UCSD-AML1 (cell line): ENCODE measurements around the gene XRCC6.
"Not testable (repeated sequence)": the region's sequence is repeated elsewhere in the genome, so short reads cannot be mapped to it uniquely, and the experiment has no call there.

Experiments
- DNase-seq: peaks from one replicate; lab custom pipeline; 2025; ENCODE audit not compliant: unreplicated experiment; lab: John Stamatoyannopoulos, UW

XRCC6 gene

DNA sequence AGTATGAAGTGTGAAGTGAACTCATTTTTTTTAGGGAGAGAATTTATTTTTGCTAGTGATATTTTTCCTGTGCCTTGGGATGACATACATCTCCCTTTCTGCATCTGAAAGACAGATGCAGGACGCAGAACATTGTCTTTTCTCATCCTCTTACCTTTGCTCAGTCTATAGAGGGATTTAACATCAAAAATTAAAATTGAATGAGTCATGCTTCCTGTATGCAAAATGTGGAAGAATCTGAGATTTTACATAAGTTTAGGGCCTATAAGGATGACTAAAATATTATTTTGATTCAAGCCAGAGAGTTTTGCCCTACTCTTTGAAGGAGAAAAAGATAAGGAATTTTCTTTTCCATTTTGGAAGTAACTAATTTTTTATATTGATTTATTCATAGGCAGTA is 27.3 kb downstream of the XRCC6 start:
- DNase-seq: no peak

- DNase-seq: no peak
Observed at GRCh38 chr22:41650229-41650628, 29.1 kb downstream of the XRCC6 start.

DNA sequence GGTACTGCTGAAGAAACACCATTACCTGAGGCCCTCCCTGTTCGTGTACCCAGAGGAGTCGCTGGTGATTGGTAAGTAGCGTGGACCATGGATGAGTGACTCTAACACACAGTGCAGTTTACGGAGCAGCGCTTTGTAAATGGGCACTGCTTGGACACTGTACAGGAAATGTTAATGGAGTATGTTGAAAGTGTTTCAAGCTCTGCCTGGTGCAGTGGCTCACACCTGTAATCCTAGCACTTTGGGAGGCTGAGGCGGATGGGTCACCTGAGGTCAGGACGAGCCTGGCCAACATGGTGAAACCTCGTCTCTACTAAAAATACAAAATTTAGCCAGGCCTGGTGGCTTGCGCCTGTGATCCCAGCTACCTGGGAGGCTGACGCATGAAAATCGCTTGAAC is 29.7 kb downstream of the XRCC6 start:
- DNase-seq: no peak

GRCh38 chr22:41654322-41654721 is 33.2 kb downstream of the XRCC6 start:
- DNase-seq: no peak

- DNase-seq: no peak
Observed at GRCh38 chr22:41656556-41656955, 35.5 kb downstream of the XRCC6 start.

GRCh38 chr22:41657709-41658108 is 36.6 kb downstream of the XRCC6 start:
- no peak for DNase-seq

GRCh38 chr22:41658869-41659268 is 37.8 kb downstream of the XRCC6 start:
- DNase-seq: no peak

- no peak for DNase-seq
Observed at GRCh38 chr22:41659941-41660340, 38.8 kb downstream of the XRCC6 start.

- DNase-seq: no peak
Observed at GRCh38 chr22:41660416-41660815, 39.3 kb downstream of the XRCC6 start.

DNA sequence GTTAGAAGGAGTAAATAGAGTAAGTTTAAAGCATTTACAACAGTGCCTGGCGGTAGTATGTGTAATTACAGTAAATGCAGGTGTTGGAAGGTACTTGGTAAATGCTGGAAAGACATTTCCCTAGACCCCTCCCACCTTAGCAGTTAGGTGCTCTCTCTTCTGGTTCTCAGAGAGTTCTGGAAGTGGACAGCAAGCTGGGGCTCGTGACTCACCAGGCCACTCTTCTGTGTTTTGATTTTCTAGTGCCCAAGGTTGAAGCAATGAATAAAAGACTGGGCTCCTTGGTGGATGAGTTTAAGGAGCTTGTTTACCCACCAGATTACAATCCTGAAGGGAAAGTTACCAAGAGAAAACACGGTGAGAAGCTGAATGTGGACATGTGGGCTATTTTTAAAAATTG is 40.0 kb downstream of the XRCC6 start:
- no peak for DNase-seq

DNA sequence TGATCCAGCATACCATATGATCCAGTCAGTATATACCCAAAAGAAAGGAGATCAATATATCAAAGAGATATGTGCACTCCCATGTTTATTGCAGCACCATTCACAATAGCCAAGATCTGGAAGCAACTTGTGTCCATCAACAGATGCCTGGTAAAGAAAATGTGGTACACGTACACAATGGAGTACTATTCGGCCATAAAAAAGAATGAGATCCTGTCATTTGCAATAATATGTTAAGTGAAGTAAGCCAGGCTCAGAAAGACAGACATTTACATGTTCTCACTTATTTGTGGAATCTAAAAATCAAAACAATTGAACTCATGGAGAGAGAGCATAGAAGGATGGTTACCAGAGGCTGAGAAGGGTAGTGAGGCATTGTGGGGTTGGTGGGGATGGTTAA is 40.6 kb downstream of the XRCC6 start:
- no peak for DNase-seq

GRCh38 chr22:41663594-41663993 is 42.5 kb downstream of the XRCC6 start:
- DNase-seq: not testable (repeated sequence)

DNA sequence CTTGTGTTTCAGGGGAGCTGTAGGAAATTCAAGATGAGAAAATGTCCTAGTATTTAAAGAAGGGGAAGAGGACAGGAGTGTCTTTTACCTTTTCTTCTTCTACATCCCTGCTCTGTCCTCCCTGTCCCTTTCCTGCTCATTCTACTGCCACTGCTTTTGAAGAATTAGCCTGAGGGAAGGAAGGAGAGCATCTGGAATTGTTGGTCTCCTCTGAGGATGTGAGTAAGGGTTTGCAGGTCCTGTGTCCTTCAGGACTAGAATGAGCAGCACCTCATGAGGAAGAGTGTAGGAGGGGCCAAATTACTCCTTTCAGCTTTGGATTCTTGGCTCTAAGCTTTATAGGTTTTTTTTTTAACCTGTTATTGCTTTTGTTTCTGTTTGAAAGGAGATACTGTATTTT is 43.4 kb downstream of the XRCC6 start:
- DNase-seq: no peak

- no peak for DNase-seq
Observed at GRCh38 chr22:41664951-41665350, 43.9 kb downstream of the XRCC6 start.

DNA sequence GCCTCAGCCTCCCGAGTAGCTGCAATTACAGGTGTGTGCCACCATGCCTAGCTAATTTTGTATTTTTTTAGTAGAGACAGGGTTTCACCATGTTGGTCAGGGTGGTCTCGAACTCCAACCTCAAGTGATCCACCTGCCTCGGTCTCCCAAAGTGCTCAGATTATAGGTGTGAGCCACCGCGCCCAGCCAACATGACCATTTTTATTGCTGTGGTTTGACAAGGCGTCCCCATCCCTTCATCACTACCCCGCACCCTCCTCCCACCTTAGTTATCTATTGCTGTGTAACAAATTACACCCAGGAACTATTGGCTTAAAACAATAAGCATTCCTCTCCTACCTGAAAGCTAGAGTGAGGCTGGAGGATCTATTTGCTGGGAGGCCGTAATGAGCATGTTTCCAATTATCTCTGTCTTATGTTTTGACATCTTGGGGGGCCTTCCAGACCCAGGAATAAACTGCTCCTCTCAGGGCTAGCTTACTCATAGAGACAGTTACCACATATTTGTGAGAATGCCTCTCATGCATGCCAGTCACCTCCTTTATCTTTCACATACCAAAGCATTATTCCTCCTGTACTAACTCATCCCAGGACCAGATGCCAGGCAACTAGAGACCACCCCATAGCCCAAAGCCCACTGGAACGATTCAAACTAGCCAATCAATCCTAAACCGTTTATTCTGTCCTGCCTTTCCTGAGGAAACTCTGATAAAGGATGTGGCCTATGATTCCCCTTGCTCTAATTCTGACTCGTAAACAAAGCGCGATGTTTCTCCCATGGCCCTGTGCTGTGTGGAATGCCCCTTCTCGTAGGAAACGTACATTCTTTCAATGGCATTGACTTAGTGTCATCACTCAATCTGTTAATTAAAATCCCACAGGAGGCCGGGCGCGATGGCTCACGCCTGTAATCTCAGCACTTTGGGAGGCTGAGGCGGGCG is 48.1 kb downstream of the XRCC6 start:
- DNase-seq: no peak

- DNase-seq: not testable (repeated sequence)
Observed at GRCh38 chr22:41672096-41672495, 51.0 kb downstream of the XRCC6 start.

DNA sequence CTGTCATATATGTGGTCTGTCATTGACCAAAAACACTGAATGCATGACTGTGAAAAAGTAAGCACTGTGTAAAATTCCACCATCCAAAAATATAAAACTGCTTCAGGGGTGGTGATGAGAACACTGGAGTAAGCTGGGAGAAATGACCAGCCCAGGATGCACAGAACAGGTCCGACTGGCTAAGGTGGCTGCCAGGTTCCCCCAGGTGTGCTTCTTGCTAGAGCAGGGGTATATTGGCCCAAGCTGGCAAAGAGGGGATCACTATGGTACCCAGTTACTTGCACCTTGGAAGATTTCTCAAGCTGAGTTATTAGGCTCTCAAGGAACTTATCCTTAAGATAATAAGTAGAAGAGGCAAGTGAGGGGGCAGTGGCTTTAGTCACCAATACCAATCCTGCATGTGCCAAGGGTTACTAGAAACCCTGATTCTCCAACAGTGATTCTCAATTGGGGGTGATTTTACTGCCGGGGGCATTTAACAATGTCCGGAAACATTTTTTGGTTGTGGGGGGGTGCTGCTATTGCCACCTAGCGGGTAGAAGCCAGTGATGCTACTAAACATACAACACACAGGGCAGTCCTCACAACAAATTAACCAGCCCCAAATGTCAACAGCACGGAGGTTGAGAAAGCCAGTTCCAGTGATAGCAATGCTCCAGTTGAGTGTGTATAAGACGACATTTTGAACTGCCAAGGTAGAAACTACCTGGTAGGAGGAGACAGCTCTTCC is 51.9 kb downstream of the XRCC6 start:
- no peak for DNase-seq

- DNase-seq: no peak
Observed at GRCh38 chr22:41674846-41675340, 53.8 kb downstream of the XRCC6 start.

GRCh38 chr22:41676134-41676533 is 55.0 kb downstream of the XRCC6 start:
- no peak for DNase-seq

DNA sequence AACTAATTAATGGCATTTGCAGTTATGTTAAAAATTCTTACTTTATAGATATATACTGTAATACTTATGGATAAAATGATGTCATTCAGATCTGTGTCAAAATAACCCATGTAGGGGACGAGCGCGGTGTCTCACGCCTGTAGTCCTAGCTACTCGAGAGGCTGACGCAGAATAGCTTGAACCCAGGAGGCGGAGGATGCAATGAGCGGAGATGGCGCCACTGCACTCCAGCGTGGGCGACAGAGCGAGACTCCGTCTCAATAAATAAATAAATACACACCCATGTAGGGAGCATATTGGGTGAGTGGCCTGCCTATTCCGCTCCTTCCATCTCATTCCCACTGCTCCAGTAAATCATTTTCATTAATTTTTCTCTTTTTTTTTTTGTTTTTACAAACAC is 60.5 kb downstream of the XRCC6 start:
- DNase-seq: no peak

- peak; percentile 81 for DNase-seq
Observed at GRCh38 chr22:41682033-41682807, 61.1 kb downstream of the XRCC6 start.
